WTC11 (cell line): ENCODE measurements around the gene MTHFS. TPM values are rescaled to one million over a fixed set of nuclear protein-coding genes. Genes with fewer than 3 reads are reported as not detected.
"Not testable (repeated sequence)": the region's sequence is repeated elsewhere in the genome, so short reads cannot be mapped to it uniquely, and the experiment has no call there.

ENCODE experiments used
- ATAC-seq: fragments of 200-7000 bp; cut with Tn5 transposase; 2 replicates; pipeline ENCODE4 v1.10.0; 2021; ENCODE audit warnings: mild to moderate bottlenecking, moderate library complexity
- CTCF ChIA-PET: fragments of 300-600 bp; sonication (Branson Sonifier 250); formaldehyde crosslinking; loops from one replicate; lab custom pipeline; 2021; ENCODE audit warnings: antibody characterized with exemption; lab: Charles Lee
- POLR2A ChIA-PET: fragments of 350-600 bp; sonication (Branson Sonifier 250); formaldehyde crosslinking; loops from one replicate; lab custom pipeline; 2021; ENCODE audit warnings: antibody characterized with exemption; lab: Charles Lee
- DNase-seq: peaks from one replicate; pipeline ENCODE4 v3.0.0; 2021; ENCODE audit warnings: low spot score
- H3K27ac Mint-ChIP-seq: 2 replicates; pipeline ENCODE4 v1.8.0; 2021; ENCODE audit warnings: mixed read lengths
- H3K27me3 Mint-ChIP-seq: 2 replicates; pipeline ENCODE4 v1.8.0; 2021; ENCODE audit warnings: low read depth, mild to moderate bottlenecking, moderate library complexity, mixed read lengths
- H3K36me3 Mint-ChIP-seq: 2 replicates; pipeline ENCODE4 v1.8.0; 2021; ENCODE audit warnings: mixed read lengths
- H3K4me1 Mint-ChIP-seq: 2 replicates; pipeline ENCODE4 v1.8.0; 2022; ENCODE audit warnings: mixed read lengths
- H3K4me3 Mint-ChIP-seq: 2 replicates; pipeline ENCODE4 v1.8.0; 2021; ENCODE audit warnings: mild to moderate bottlenecking, moderate library complexity, mixed read lengths
- H3K9me3 Mint-ChIP-seq: 2 replicates; pipeline ENCODE4 v1.8.0; 2021; ENCODE audit warnings: mixed read lengths
- KAT7 ChIP-seq: sonication (generic); formaldehyde crosslinking; IDR thresholded peaks from 2 replicates; pipeline ENCODE4 v1.8.1; 2023; ENCODE audit warnings: missing genetic modification reagents, mild to moderate bottlenecking, borderline replicate concordance
- NR1H2 ChIP-seq: sonication (generic); formaldehyde crosslinking; IDR thresholded peaks from 2 replicates; pipeline ENCODE4 v1.9.0; 2021; ENCODE audit warnings: mild to moderate bottlenecking, moderate library complexity, missing genetic modification reagents
- PRRX2 ChIP-seq: fragments of 250-450 bp; sonication (Bioruptor Pico); IDR thresholded peaks from 2 replicates; pipeline ENCODE4 v1.8.0; 2021; ENCODE audit warnings: mild to moderate bottlenecking
- ZNF423 ChIP-seq: fragments of 250-450 bp; sonication (Bioruptor Pico); IDR thresholded peaks from 2 replicates; pipeline ENCODE4 v2.1.2; 2022; ENCODE audit warnings: mild to moderate bottlenecking, moderate library complexity
- total RNA-seq: library from RNA; stranded (reverse); gene quantifications from 3 replicates; pipeline ENCODE4 v1.2.3, GENCODE V29; 2021
- TF ChIP-seq, protein P1 (sequence below): fragments of 250-450 bp; sonication (Bioruptor Pico); IDR thresholded peaks from 2 replicates; pipeline ENCODE4 v1.9.0; 2021; ENCODE audit warnings: mild to moderate bottlenecking, borderline replicate concordance
- TF ChIP-seq, protein P2 (sequence below): sonication (generic); formaldehyde crosslinking; IDR thresholded peaks from 2 replicates; pipeline ENCODE4 v1.8.1; 2023; ENCODE audit warnings: mild to moderate bottlenecking, missing genetic modification reagents
- TF ChIP-seq, protein P3 (sequence below): fragments of 250-450 bp; sonication (Bioruptor Pico); conservative IDR thresholded peaks from 2 replicates; pipeline ENCODE4 v1.9.0; 2021; ENCODE audit warnings: mild to moderate bottlenecking
- TF ChIP-seq, protein P4 (sequence below): fragments of 200-600 bp; IDR thresholded peaks from 2 replicates; pipeline ENCODE4 v1.8.0; 2022; ENCODE audit warnings: antibody characterized with exemption
- TF ChIP-seq, protein P5 (sequence below): sonication (generic); formaldehyde crosslinking; IDR thresholded peaks from 2 replicates; pipeline ENCODE4 v1.8.0; 2022; ENCODE audit warnings: mild to moderate bottlenecking, missing genetic modification reagents

MTHFS gene
- total RNA-seq, 1 experiment from 2014 or later, result 24.8 TPM

DNA sequence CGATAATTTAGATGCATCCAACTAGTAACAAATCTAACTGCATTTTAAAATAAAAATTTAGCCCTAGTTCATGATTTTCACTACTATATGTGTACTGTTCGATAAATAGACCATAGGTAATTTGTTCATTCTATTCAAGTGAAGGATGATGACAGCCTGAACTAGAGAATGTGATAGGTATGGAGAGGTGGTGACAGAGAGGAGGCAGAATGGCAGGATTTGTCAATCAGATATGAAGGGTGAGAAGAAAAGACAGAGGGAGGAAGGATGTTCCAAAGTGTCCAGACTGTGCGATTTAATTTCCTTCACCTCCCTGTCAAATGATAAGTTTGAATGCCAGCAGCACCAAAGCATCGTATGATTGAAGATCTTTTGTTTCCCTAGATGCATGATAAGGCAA lies 42.6 kb upstream of the MTHFS start (continued):
- TF ChIP-seq, protein P1, sequence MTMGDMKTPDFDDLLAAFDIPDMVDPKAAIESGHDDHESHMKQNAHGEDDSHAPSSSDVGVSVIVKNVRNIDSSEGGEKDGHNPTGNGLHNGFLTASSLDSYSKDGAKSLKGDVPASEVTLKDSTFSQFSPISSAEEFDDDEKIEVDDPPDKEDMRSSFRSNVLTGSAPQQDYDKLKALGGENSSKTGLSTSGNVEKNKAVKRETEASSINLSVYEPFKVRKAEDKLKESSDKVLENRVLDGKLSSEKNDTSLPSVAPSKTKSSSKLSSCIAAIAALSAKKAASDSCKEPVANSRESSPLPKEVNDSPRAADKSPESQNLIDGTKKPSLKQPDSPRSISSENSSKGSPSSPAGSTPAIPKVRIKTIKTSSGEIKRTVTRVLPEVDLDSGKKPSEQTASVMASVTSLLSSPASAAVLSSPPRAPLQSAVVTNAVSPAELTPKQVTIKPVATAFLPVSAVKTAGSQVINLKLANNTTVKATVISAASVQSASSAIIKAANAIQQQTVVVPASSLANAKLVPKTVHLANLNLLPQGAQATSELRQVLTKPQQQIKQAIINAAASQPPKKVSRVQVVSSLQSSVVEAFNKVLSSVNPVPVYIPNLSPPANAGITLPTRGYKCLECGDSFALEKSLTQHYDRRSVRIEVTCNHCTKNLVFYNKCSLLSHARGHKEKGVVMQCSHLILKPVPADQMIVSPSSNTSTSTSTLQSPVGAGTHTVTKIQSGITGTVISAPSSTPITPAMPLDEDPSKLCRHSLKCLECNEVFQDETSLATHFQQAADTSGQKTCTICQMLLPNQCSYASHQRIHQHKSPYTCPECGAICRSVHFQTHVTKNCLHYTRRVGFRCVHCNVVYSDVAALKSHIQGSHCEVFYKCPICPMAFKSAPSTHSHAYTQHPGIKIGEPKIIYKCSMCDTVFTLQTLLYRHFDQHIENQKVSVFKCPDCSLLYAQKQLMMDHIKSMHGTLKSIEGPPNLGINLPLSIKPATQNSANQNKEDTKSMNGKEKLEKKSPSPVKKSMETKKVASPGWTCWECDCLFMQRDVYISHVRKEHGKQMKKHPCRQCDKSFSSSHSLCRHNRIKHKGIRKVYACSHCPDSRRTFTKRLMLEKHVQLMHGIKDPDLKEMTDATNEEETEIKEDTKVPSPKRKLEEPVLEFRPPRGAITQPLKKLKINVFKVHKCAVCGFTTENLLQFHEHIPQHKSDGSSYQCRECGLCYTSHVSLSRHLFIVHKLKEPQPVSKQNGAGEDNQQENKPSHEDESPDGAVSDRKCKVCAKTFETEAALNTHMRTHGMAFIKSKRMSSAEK (CRISPR knock-in tag), result no peak
- no peak for TF ChIP-seq PRRX2
- no peak for TF ChIP-seq KAT7

DNA sequence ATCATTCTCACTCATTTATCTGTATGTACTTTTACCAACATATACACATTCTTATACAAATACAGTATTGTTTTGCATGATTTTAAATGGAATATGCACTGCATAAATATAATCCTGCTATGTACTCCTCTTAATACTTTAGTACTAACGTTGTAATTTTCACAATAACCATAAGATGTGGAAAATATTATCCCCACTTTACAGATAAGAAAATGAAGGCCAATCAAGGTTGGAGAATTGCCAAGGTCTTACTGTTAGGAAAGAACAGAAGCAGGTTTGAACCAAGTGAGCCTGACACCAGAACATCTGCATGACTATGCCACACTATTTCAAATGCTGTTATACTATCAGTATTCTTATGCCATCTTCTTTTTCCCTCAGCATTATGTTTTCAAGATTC lies 41.3 kb upstream of the MTHFS start:
- H3K9me3 Mint-ChIP-seq, result peaks cover 9% of the 10 kb centered on the region

DNA sequence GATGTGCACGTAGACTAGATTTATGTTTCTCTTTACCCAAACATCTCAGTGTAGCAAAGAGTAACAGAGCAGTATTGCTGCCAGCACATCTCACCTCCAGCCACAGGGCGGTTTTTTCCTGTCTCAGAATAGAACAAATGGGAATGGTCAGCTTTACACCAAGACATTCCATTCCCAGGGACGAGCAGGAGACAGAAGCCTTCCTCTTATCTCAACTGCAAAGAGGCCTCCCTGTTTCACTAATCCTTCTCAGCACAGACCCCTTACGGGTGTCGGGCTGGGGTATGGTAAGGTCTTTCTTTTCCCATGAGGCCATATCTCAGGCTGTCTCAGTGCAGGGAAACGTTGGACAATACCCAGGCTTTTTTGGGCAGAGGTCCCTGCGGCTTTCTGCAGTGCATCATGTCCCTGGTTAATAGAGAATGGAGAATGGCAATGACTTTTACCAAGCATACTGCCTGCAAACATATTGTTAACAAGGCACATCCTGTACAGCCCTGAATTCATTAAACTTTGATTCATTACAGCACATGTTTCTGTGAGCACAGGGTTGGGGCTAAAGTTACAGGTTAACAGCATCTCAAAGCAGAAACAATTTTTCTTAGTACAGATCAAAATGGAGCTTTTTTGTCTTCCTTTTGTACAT lies 38.9 kb upstream of the MTHFS start:
- CTCF ChIA-PET, H3K9me3 Mint-ChIP-seq, H3K36me3 Mint-ChIP-seq, H3K4me1 Mint-ChIP-seq, POLR2A ChIA-PET, H3K27me3 Mint-ChIP-seq, H3K4me3 Mint-ChIP-seq, H3K27ac Mint-ChIP-seq, ATAC-seq, DNase-seq: not testable (repeated sequence)

More for the DNA sequence above, 41.3 kb upstream of the MTHFS start:
- no peaks in the 10 kb centered on the region for H3K27me3 Mint-ChIP-seq
- ATAC-seq (no peak), DNase-seq (no peak)
- no peak overlapping the region for H3K4me3 Mint-ChIP-seq
- ChIA-PET POLR2A (no interaction called here), CTCF (interaction anchor here (0.7 kb wide), 1 partner anchor 1577 kb away, joined by 3 read pairs; no protein-coding TSS in a partner anchor)
- 0 out of 2 replicates have a peak, but pooled peaks cover 3% of the 10 kb centered on the region for H3K36me3 Mint-ChIP-seq
- H3K27ac Mint-ChIP-seq, result no peak overlapping the region
- H3K4me1 Mint-ChIP-seq, result no peaks in the 10 kb centered on the region
- TF ChIP-seq, protein P2, sequence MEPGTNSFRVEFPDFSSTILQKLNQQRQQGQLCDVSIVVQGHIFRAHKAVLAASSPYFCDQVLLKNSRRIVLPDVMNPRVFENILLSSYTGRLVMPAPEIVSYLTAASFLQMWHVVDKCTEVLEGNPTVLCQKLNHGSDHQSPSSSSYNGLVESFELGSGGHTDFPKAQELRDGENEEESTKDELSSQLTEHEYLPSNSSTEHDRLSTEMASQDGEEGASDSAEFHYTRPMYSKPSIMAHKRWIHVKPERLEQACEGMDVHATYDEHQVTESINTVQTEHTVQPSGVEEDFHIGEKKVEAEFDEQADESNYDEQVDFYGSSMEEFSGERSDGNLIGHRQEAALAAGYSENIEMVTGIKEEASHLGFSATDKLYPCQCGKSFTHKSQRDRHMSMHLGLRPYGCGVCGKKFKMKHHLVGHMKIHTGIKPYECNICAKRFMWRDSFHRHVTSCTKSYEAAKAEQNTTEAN (CRISPR knock-in tag), result no peak
- TF ChIP-seq, protein P3, sequence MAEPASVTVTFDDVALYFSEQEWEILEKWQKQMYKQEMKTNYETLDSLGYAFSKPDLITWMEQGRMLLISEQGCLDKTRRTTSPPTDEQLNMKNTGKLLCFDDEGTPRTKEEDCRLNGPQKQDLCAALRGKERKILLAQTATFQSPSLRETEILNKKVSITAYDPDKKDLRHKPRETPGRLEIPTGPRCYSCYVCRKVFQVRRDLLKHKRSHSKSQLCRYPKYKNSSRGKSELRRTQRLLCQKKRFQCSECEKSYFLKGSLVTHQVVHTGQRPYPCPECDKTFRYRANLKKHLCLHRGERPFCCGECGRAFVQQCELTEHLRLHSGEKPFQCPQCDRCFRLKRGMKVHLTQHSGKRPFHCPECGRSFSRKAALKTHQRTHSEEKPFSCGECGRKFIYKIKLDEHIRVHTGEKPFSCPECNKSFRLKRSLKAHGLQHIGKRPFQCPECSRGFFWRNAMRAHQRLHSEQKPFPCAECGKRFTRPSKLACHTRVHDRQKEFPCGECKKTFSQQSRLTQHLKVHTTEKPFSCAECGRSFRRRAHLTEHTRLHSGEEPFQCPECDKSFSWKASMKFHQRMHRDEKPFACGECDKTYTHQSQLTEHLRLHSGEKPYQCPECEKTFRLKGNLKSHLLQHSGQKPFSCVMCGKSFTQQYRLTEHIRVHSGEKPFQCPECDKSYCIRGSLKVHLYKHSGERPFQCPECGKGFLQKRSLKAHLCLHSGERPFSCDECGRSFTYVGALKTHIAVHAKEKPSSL (CRISPR knock-in tag), result no peak
- TF ChIP-seq ZNF423 (CRISPR knock-in tag) (no peak), NR1H2 (no peak)
- TF ChIP-seq, protein P4, sequence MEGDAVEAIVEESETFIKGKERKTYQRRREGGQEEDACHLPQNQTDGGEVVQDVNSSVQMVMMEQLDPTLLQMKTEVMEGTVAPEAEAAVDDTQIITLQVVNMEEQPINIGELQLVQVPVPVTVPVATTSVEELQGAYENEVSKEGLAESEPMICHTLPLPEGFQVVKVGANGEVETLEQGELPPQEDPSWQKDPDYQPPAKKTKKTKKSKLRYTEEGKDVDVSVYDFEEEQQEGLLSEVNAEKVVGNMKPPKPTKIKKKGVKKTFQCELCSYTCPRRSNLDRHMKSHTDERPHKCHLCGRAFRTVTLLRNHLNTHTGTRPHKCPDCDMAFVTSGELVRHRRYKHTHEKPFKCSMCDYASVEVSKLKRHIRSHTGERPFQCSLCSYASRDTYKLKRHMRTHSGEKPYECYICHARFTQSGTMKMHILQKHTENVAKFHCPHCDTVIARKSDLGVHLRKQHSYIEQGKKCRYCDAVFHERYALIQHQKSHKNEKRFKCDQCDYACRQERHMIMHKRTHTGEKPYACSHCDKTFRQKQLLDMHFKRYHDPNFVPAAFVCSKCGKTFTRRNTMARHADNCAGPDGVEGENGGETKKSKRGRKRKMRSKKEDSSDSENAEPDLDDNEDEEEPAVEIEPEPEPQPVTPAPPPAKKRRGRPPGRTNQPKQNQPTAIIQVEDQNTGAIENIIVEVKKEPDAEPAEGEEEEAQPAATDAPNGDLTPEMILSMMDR, result no peak
- TF ChIP-seq, protein P5, sequence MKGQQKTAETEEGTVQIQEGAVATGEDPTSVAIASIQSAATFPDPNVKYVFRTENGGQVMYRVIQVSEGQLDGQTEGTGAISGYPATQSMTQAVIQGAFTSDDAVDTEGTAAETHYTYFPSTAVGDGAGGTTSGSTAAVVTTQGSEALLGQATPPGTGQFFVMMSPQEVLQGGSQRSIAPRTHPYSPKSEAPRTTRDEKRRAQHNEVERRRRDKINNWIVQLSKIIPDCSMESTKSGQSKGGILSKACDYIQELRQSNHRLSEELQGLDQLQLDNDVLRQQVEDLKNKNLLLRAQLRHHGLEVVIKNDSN (CRISPR knock-in tag), result no peak
